K562 (cell line): ENCODE data around the gene WDR44. TPM values are rescaled to one million over a fixed set of nuclear protein-coding genes. Genes with fewer than 3 reads are reported as not detected.
A peak's percentile ranks its signal among the peaks of the same experiment; 100 is the strongest.
"Not testable (repeated sequence)": the region's sequence is repeated elsewhere in the genome, so short reads cannot be mapped to it uniquely, and the experiment has no call there.

Experiments used
- ATAC-seq: fragments of 200-7000 bp; cut with Tn5 transposase; 3 replicates; pipeline ENCODE4 v1.9.1; 2020; ENCODE audit warnings: moderate library complexity
- BruUV-seq: library from RNA; stranded (reverse); fragments of 400-500 nt; replicated peaks from 2 replicates; lab custom pipeline; 2021; lab: Mats Ljungman, UMichigan
- CTCF ChIA-PET: fragments of 300-600 bp; formaldehyde crosslinking; extraction: SDS; loops from one replicate; lab custom pipeline; 2021; ENCODE audit warnings: low intra/inter-chr PET ratio; lab: Yijun Ruan, JAX
- POLR2A ChIA-PET: fragments of 300-600, 350-650 bp; sonication (Branson Sonifier 250); formaldehyde crosslinking; extraction: SDS; loops from one replicate; lab custom pipeline; 2021; ENCODE audit warnings: antibody characterized with exemption, inconsistent platforms; lab: Yijun Ruan, JAX
- DNase-seq, 4 experiments: peaks; one replicate each; pipeline versions ENCODE4 v3.0.0 to v3.0.0-alpha.2; 2011 to 2018; ENCODE audit warnings: low spot score in 3 of 4, mixed read lengths in 3 of 4; ENCODE audit errors: extremely low read depth in 1 of 4
- FAIRE-seq: peaks from 2 replicates; lab custom pipeline; 2011; peaks lifted over from hg19 to GRCh38; lab: Jason Lieb, UNC
- H2AFZ ChIP-seq: 2 replicates; pipeline ENCODE4 v1.6.0; 2011; ENCODE audit warnings: low read depth, low read length, control low read depth, inconsistent platforms
- H3K27ac ChIP-seq: fragments of 200-600 bp; 3 replicates; pipeline ENCODE4 v1.8.0; 2011; ENCODE audit warnings: low read depth, mild to moderate bottlenecking, control low read depth, inconsistent platforms, low read length, moderate library complexity, mixed read lengths; ENCODE audit errors: extremely low read depth
- H3K27me3 ChIP-seq, 2 experiments: fragments of 300-600 bp in 1 of 2; 2 replicates in 1 of 2; 3 replicates in 1 of 2; pipeline versions ENCODE4 v1.6.0 to v1.8.0; 2011; ENCODE audit warnings: inconsistent platforms in 2 of 2, low read length in 2 of 2, mild to moderate bottlenecking in 1 of 2, mixed read lengths in 1 of 2, moderate library complexity in 1 of 2; ENCODE audit not compliant: control insufficient read depth in 2 of 2, insufficient read depth in 2 of 2
- H3K36me3 ChIP-seq: fragments of 300-600 bp; 3 replicates; pipeline ENCODE4 v1.8.0; 2011; ENCODE audit warnings: mild to moderate bottlenecking, low read length, inconsistent platforms; ENCODE audit not compliant: control insufficient read depth, insufficient read depth
- H3K4me1 ChIP-seq, 2 experiments: fragments of 200-600 bp in 1 of 2; replicated peaks in 1 of 2; 2 replicates in 1 of 2; 3 replicates in 1 of 2; pipeline versions ENCODE4 v1.5.1 to v1.8.0; 2011; ENCODE audit warnings: inconsistent platforms in 2 of 2, low read length in 2 of 2, mild to moderate bottlenecking in 1 of 2, mixed read lengths in 1 of 2, moderate library complexity in 1 of 2; ENCODE audit not compliant: control insufficient read depth in 2 of 2, insufficient read depth in 2 of 2
- H3K4me2 ChIP-seq: 2 replicates; pipeline ENCODE4 v1.6.1; 2011; ENCODE audit warnings: low read length, control low read depth, inconsistent platforms, mixed read lengths; ENCODE audit not compliant: insufficient read depth
- H3K4me3 ChIP-seq: fragments of 200-600 bp; sonication (generic), shearing (Covaris generic); 2 replicates; pipeline ENCODE4 v1.5.1; 2016; ENCODE audit warnings: control low read depth, inconsistent platforms
- H3K79me2 ChIP-seq: fragments of 200-600 bp; 3 replicates; pipeline ENCODE4 v1.8.0; 2011; ENCODE audit warnings: low read length, inconsistent platforms; ENCODE audit not compliant: control insufficient read depth, insufficient read depth
- H3K9ac ChIP-seq, 2 experiments: 2 replicates each; pipeline versions ENCODE4 v1.6.0 to v1.6.1; 2011; ENCODE audit warnings: low read depth in 2 of 2, low read length in 2 of 2, control low read depth in 1 of 2, inconsistent platforms in 1 of 2, mild to moderate bottlenecking in 1 of 2, mixed read lengths in 1 of 2; ENCODE audit not compliant: insufficient read depth in 1 of 2
- H3K9me1 ChIP-seq: one replicate; pipeline ENCODE4 v1.6.0; 2011; ENCODE audit warnings: inconsistent platforms, mild to moderate bottlenecking, low read length, moderate library complexity; ENCODE audit not compliant: control insufficient read depth, insufficient read depth
- H3K9me3 ChIP-seq: replicated peaks from 2 replicates; pipeline ENCODE4 v1.5.1; 2011; ENCODE audit warnings: low read depth, low read length, inconsistent platforms; ENCODE audit not compliant: control insufficient read depth, insufficient read depth
- H4K20me1 ChIP-seq: replicated peaks from 2 replicates; pipeline ENCODE4 v1.6.1; 2011; ENCODE audit warnings: low read length, inconsistent platforms, mixed read lengths; ENCODE audit not compliant: control insufficient read depth, insufficient read depth
- ASH1L ChIP-seq: fragments of 450-650 bp; IDR thresholded peaks from 2 replicates; pipeline ENCODE4 v1.6.1; 2018; ENCODE audit warnings: borderline replicate concordance, mild to moderate bottlenecking, low read depth; ENCODE audit not compliant: partially characterized antibody
- C11orf30 ChIP-seq: fragments of 450-650 bp; IDR thresholded peaks from 2 replicates; pipeline ENCODE4 v1.6.1; 2016; ENCODE audit warnings: low read depth, mild to moderate bottlenecking
- CHAMP1 ChIP-seq: fragments of 450-650 bp; IDR thresholded peaks from 2 replicates; pipeline ENCODE4 v1.6.1; 2016; ENCODE audit warnings: mild to moderate bottlenecking
- FOS ChIP-seq: IDR thresholded peaks from 3 replicates; pipeline ENCODE4 v1.6.1; 2011; ENCODE audit not compliant: insufficient read length; ENCODE audit errors: extremely low read depth
- MAFG ChIP-seq: fragments of 450-650 bp; conservative IDR thresholded peaks from 2 replicates; pipeline ENCODE4 v1.6.1; 2016; ENCODE audit warnings: missing genetic modification characterization, missing compliant biosample characterization
- MBD2 ChIP-seq: sonication (generic); IDR thresholded peaks from 2 replicates; pipeline ENCODE4 v1.6.1; 2016; ENCODE audit warnings: low read depth, borderline replicate concordance
- ZNF316 ChIP-seq: fragments of 450-650 bp; IDR thresholded peaks from 2 replicates; pipeline ENCODE4 v1.6.1; 2016
- WGBS: fragments of 100-300 bp; shearing (Covaris generic); methylation state at CpG from one replicate; pipeline ENCODE4 v1.1.6; 2016; ENCODE audit warnings: low coverage, mixed read lengths; ENCODE audit not compliant: insufficient coverage; ENCODE audit errors: missing lambda C conversion rate; 5-methylcytosine and 5-hydroxymethylcytosine counted together
- in situ Hi-C: fragments of 300-500 bp; cut with MboI; formaldehyde crosslinking; loops from 4 replicates; pipeline ENCODE4 v1.15.0; 2018; ENCODE audit warnings: inconsistent platforms, mixed read lengths
- intact Hi-C: fragments of 100-400 bp; cut with micrococcal nuclease; formaldehyde crosslinking; loops from 2 replicates; pipeline ENCODE4 v1.14.2; 2022
- polyA plus RNA-seq, 8 experiments: library from polyadenylated mRNA; depleted of rRNA in 4 of 8; stranded (reverse) in 5 of 8; unstranded in 3 of 8; fragments of >200 nt; fragmentation: Nextera tagmentation in 2 of 8; fragmentation: Illumina TruSeq in 1 of 8; extraction: Ambion mirVana in 2 of 8; extraction: Trizol in 1 of 8; gene quantifications; 2 replicates each; pipeline versions ENCODE4 v1.2.1 to v1.2.3, GENCODE V29; 2011 to 2014; ENCODE audit warnings: inconsistent platforms in 1 of 8, missing spikeins in 1 of 8
- total RNA-seq, 7 experiments: library from RNA; depleted of rRNA in 6 of 7; stranded (reverse); fragments of >200 nt in 6 of 7; fragmentation: Illumina TruSeq in 2 of 7; extraction: Trizol in 2 of 7; gene quantifications; 2 replicates each; pipeline versions ENCODE4 v1.2.1 to v1.2.3, GENCODE V29; 2011 to 2021; ENCODE audit warnings: low replicate concordance in 1 of 7

The WDR44 gene
- total and polyA plus RNA-seq, 9 of the 15 experiments (the other 6 are each of a cell fraction or from before 2014, with no cell fraction given), result 5.6 to 20.0 (median 14.6) TPM

GRCh38 chrX:118470721-118471347, 124.9 kb downstream of the WDR44 start:
- CTCF ChIA-PET, H3K27me3 ChIP-seq, H2AFZ ChIP-seq, in situ Hi-C loops, H3K27ac ChIP-seq, intact Hi-C loops, H4K20me1 ChIP-seq, H3K79me2 ChIP-seq, H3K9ac ChIP-seq, H3K4me1 ChIP-seq, DNase-seq, H3K9me3 ChIP-seq, ATAC-seq, H3K9me1 ChIP-seq, FAIRE-seq, BruUV-seq, H3K36me3 ChIP-seq, H3K4me2 ChIP-seq, H3K4me3 ChIP-seq: not testable (repeated sequence)
- TF ChIP-seq MAFG (tag), result peak; percentile 49
- TF ChIP-seq ZNF316, result peak; percentile 82
- TF ChIP-seq C11orf30, result peak; percentile 44; the same call in 1 of the 2 replicates
- TF ChIP-seq FOS, result peak; percentile 27
- TF ChIP-seq CHAMP1, result peak; percentile 14; the same call in 1 of the 2 replicates
- TF ChIP-seq ASH1L, result peak; percentile 63
- peak; percentile 36; the same call in 1 of the 2 replicates for TF ChIP-seq MBD2
- WGBS, result 56% methylated on average over 5 of the region's 5 CpGs
- POLR2A ChIA-PET, result interaction anchor here (0.8 kb wide), 1 partner anchor 131 kb away, joined by 3 read pairs; no protein-coding TSS in a partner anchor
